A549 (cell line): ENCODE results near the gene C5. TPM values are rescaled to one million over a fixed set of nuclear protein-coding genes. Genes with fewer than 3 reads are reported as not detected.

ENCODE experiments used
- ATAC-seq, 2 experiments: fragments of 200-7000 bp in 1 of 2; fragments of >200 bp in 1 of 2; cut with Nextera tagmentation in 1 of 2; cut with Tn5 transposase in 1 of 2; 3 replicates each; pipeline versions ENCODE4 v1.8.0 to v1.9.1; 2018 to 2020; ENCODE audit warnings: mild to moderate bottlenecking in 1 of 2, moderate library complexity in 1 of 2
- CTCF ChIA-PET: fragments of 300-600 bp; sonication (Branson Sonifier 250); formaldehyde crosslinking; extraction: SDS; loops from one replicate; lab custom pipeline; 2021; ENCODE audit warnings: antibody characterized with exemption, inconsistent platforms; lab: Yijun Ruan, JAX
- POLR2A ChIA-PET: fragments of 350-600 bp; formaldehyde crosslinking; extraction: SDS; loops from one replicate; lab custom pipeline; 2021; ENCODE audit warnings: antibody characterized with exemption, inconsistent platforms; lab: Yijun Ruan, JAX
- DNase-seq, 2 experiments: peaks; one replicate each; pipeline versions ENCODE4 v3.0.0 to v3.0.0-alpha.2; 2011 to 2016; ENCODE audit warnings: low read depth in 1 of 2, low spot score in 1 of 2
- FAIRE-seq: peaks from 2 replicates; lab custom pipeline; 2011; peaks lifted over from hg19 to GRCh38; lab: Jason Lieb, UNC
- H3K27ac ChIP-seq, 2 experiments: fragments of >200 bp; sonication (Bioruptor Twin); formaldehyde crosslinking; 3 replicates each; pipeline ENCODE4 v1.5.1; 2016 to 2017
- H3K4me1 ChIP-seq: fragments of >200 bp; sonication (Bioruptor Twin); formaldehyde crosslinking; 3 replicates; pipeline ENCODE4 v1.6.1; 2016
- H3K4me2 ChIP-seq: fragments of >200 bp; sonication (Bioruptor Twin); formaldehyde crosslinking; 3 replicates; pipeline ENCODE4 v1.6.1; 2016
- H3K4me3 ChIP-seq: fragments of >200 bp; sonication (Bioruptor Twin); formaldehyde crosslinking; 3 replicates; pipeline ENCODE4 v1.5.1; 2016
- H3K9me3 ChIP-seq: fragments of >200 bp; sonication (Bioruptor Twin); formaldehyde crosslinking; 3 replicates; pipeline ENCODE4 v1.6.1; 2016
- ATOH8 ChIP-seq: fragments of 250-450 bp; sonication (Bioruptor Pico); IDR thresholded peaks from 2 replicates; pipeline ENCODE4 v1.5.0; 2020; ENCODE audit warnings: low read depth, mild to moderate bottlenecking, moderate library complexity
- BCL3 ChIP-seq: fragments of >200 bp; sonication (Bioruptor Twin); formaldehyde crosslinking; IDR thresholded peaks from 3 replicates; pipeline ENCODE4 v1.6.1; 2016
- BHLHE40 ChIP-seq: IDR thresholded peaks from 2 replicates; pipeline ENCODE4 v1.6.1; 2012; ENCODE audit warnings: low read depth, low read length, inconsistent platforms
- CTCF ChIP-seq: fragments of >200 bp; sonication (Bioruptor Twin); formaldehyde crosslinking; IDR thresholded peaks from 3 replicates; pipeline ENCODE4 v1.5.1; 2016
- EHF ChIP-seq: fragments of 250-450 bp; sonication (Bioruptor Pico); IDR thresholded peaks from 2 replicates; pipeline ENCODE4 v1.5.0; 2020; ENCODE audit warnings: mild to moderate bottlenecking
- EHMT2 ChIP-seq: fragments of 200-600 bp; sonication (generic); IDR thresholded peaks from 2 replicates; pipeline ENCODE4 v1.6.1; 2016; ENCODE audit warnings: antibody characterized with exemption, low read depth, mild to moderate bottlenecking, moderate library complexity
- ELK1 ChIP-seq: fragments of 150-350 bp; IDR thresholded peaks from 2 replicates; pipeline ENCODE4 v1.6.1; 2014; ENCODE audit warnings: low read depth, mild to moderate bottlenecking, low read length
- HES2 ChIP-seq: fragments of >200 bp; sonication (Bioruptor Twin); formaldehyde crosslinking; IDR thresholded peaks from 2 replicates; pipeline ENCODE4 v1.6.1; 2016
- HMGXB4 ChIP-seq: fragments of 250-450 bp; sonication (Bioruptor Pico); IDR thresholded peaks from 2 replicates; pipeline ENCODE4 v1.5.0; 2021; ENCODE audit warnings: mild to moderate bottlenecking, moderate library complexity, borderline replicate concordance
- HOXA7 ChIP-seq: fragments of 250-450 bp; sonication (Bioruptor Pico); IDR thresholded peaks from 2 replicates; pipeline ENCODE4 v1.5.0; 2020; ENCODE audit warnings: mild to moderate bottlenecking, moderate library complexity
- HOXB5 ChIP-seq: fragments of 250-450 bp; sonication (Bioruptor Pico); IDR thresholded peaks from 2 replicates; pipeline ENCODE4 v1.5.0; 2020; ENCODE audit warnings: mild to moderate bottlenecking, moderate library complexity
- PBX3 ChIP-seq: IDR thresholded peaks from 2 replicates; pipeline ENCODE4 v1.6.1; 2012
- POLR2AphosphoS2 ChIP-seq: conservative IDR thresholded peaks from 2 replicates; pipeline ENCODE4 v1.6.1; 2012; ENCODE audit warnings: low read length, improper control_type of control experiment, inconsistent platforms
- RAD21 ChIP-seq, 2 experiments: fragments of >200 bp in 1 of 2; sonication (Bioruptor Twin) in 1 of 2; formaldehyde crosslinking in 1 of 2; IDR thresholded peaks in 1 of 2; conservative IDR thresholded peaks in 1 of 2; 2 replicates in 1 of 2; 3 replicates in 1 of 2; pipeline ENCODE4 v1.6.1; 2012 to 2018; ENCODE audit warnings: inconsistent platforms in 1 of 2
- RNF2 ChIP-seq: fragments of 200-600 bp; sonication (generic); IDR thresholded peaks from 2 replicates; pipeline ENCODE4 v1.6.1; 2016; ENCODE audit warnings: low read depth, mild to moderate bottlenecking, antibody characterized with exemption, moderate library complexity, borderline replicate concordance
- SMC3 ChIP-seq: fragments of >200 bp; sonication (Bioruptor Twin); formaldehyde crosslinking; IDR thresholded peaks from 3 replicates; pipeline ENCODE4 v1.6.1; 2018; ENCODE audit warnings: inconsistent platforms
- TFCP2L1 ChIP-seq: fragments of 250-450 bp; sonication (Bioruptor Pico); IDR thresholded peaks from 2 replicates; pipeline ENCODE4 v1.5.0; 2021; ENCODE audit warnings: mild to moderate bottlenecking
- ZC3H11A ChIP-seq: fragments of 450-650 bp; IDR thresholded peaks from 2 replicates; pipeline ENCODE4 v1.6.1; 2014; ENCODE audit warnings: antibody characterized with exemption, mild to moderate bottlenecking
- ZFP36 ChIP-seq: fragments of 450-650 bp; IDR thresholded peaks from 2 replicates; pipeline ENCODE4 v1.6.1; 2014; ENCODE audit warnings: borderline replicate concordance; ENCODE audit not compliant: partially characterized antibody
- ZNF302 ChIP-seq: fragments of 250-450 bp; sonication (Bioruptor Pico); IDR thresholded peaks from 2 replicates; pipeline ENCODE4 v1.9.0; 2021; ENCODE audit warnings: inconsistent platforms, mild to moderate bottlenecking, moderate library complexity
- WGBS: methylation state at CpG from one replicate; pipeline ENCODE4 v1.1.6; 2017; ENCODE audit errors: missing lambda C conversion rate; 5-methylcytosine and 5-hydroxymethylcytosine counted together
- polyA plus RNA-seq, 4 experiments: library from polyadenylated mRNA; depleted of rRNA in 3 of 4; stranded (reverse); fragments of >200 nt; fragmentation: RNase III in 1 of 4; extraction: RNeasy Plus Mini Kit Qiagen cat#74134 plus additional on column Dnase treatment in 1 of 4; gene quantifications; 2 replicates in 3 of 4; 3 replicates in 1 of 4; pipeline ENCODE4 v1.2.3, GENCODE V29; 2011 to 2017

C5 gene
- polyA plus RNA-seq, 2 of the 4 experiments (the other 2 are of a cell fraction): 17.1 to 115 TPM

GRCh38 chr9:121057821-121058220, 7.7 kb upstream of the C5 start:
- Histone ChIP-seq H3K27ac (no peak overlapping the region), H3K4me3 (no peak overlapping the region), H3K4me2 (no peak overlapping the region), H3K9me3 (no peaks in the 10 kb centered on the region; the same call in 2 of the 3 replicates), H3K4me1 (peaks cover 38% of the 10 kb centered on the region)
- no peak for TF ChIP-seq ELK1
- no peak for TF ChIP-seq POLR2AphosphoS2
- TF ChIP-seq ATOH8: no peak
- TF ChIP-seq HOXA7 (CRISPR knock-in tag): no peak
- TF ChIP-seq ZC3H11A: no peak
- ATAC-seq (no peak), FAIRE-seq (no peak), DNase-seq (no peak)
- WGBS: 77% methylated on average over 5 of the region's 5 CpGs
- POLR2A ChIA-PET: no interaction called here
- CTCF ChIA-PET: interaction anchor here (0.6 to 5.7 kb wide), 4 partner anchors 18 to 97 kb away, joined by 3 to 105 read pairs (median 4); no protein-coding TSS in a partner anchor

GRCh38 chr9:121055642-121056143, 5.6 kb upstream of the C5 start:
- DNase-seq (peak; percentile 44 to 74), FAIRE-seq (no peak), ATAC-seq (peak; percentile 87 to 95)
- Histone ChIP-seq H3K4me2 (no peak overlapping the region), H3K4me3 (no peak overlapping the region), H3K27ac (peak overlapping the region in 1 of 2 experiments; percentile 58; a peak in 3 of 6 replicates), H3K9me3 (no peaks in the 10 kb centered on the region; the same call in 2 of the 3 replicates)
- CTCF ChIA-PET: interaction anchor here (0.6 to 3.1 kb wide), 11 partner anchors 9 to 298 kb away, joined by 3 to 20 read pairs (median 3); no protein-coding TSS in a partner anchor
- POLR2A ChIA-PET: no interaction called here
- WGBS: 46% methylated on average over 2 of the region's 2 CpGs
- TF ChIP-seq RAD21 (conservative IDR thresholded peaks at IDR 0.05 in 1 of 2, IDR thresholded peaks at IDR 0.05 in 1 of 2): peak; percentile 53 to 77
- TF ChIP-seq POLR2AphosphoS2: no peak
- no peak for TF ChIP-seq RNF2
- no peak for TF ChIP-seq HMGXB4 (CRISPR knock-in tag)
- no peak for TF ChIP-seq BHLHE40
- no peak for TF ChIP-seq ELK1
- no peak for TF ChIP-seq TFCP2L1
- TF ChIP-seq ZFP36: no peak
- TF ChIP-seq CTCF: peak; percentile 41
- no peak for TF ChIP-seq HES2
- peak; percentile 36; the same call in 1 of the 3 replicates for TF ChIP-seq SMC3
- no peak for TF ChIP-seq BCL3
- TF ChIP-seq PBX3: no peak
- no peak for TF ChIP-seq HOXB5
- no peak for TF ChIP-seq ZNF302 (CRISPR knock-in tag)
- no peak for TF ChIP-seq EHF (CRISPR knock-in tag)
- TF ChIP-seq EHMT2: no peak
- TF ChIP-seq, all 56 proteins: peak for 3
- peaks cover 40% of the 10 kb centered on the region for H3K4me1 ChIP-seq
